Type B pancreatic cell (in vitro differentiated cells): Measurements from ENCODE around the gene CTSH. TPM values are rescaled to one million over a fixed set of nuclear protein-coding genes. Genes with fewer than 3 reads are reported as not detected.
A peak's percentile ranks its signal among the peaks of the same experiment; 100 is the strongest.

ENCODE experiments used
- DNase-seq: peaks from one replicate; pipeline ENCODE4 v3.0.0; 2021; ENCODE audit warnings: mixed read lengths; ENCODE audit not compliant: unreplicated experiment; ENCODE audit errors: extremely low spot score
- H3K27ac Mint-ChIP-seq: 2 replicates; pipeline ENCODE4 v1.8.0; 2021; ENCODE audit warnings: mild to moderate bottlenecking, mixed read lengths
- H3K27me3 Mint-ChIP-seq: 2 replicates; pipeline ENCODE4 v1.8.0; 2021; ENCODE audit warnings: mixed read lengths
- H3K36me3 Mint-ChIP-seq: 2 replicates; pipeline ENCODE4 v1.8.0; 2021; ENCODE audit warnings: mixed read lengths
- H3K4me1 Mint-ChIP-seq: one replicate; pipeline ENCODE4 v1.8.0; 2021; ENCODE audit warnings: mixed read lengths; ENCODE audit not compliant: unreplicated experiment
- H3K4me3 Mint-ChIP-seq: 2 replicates; pipeline ENCODE4 v1.8.0; 2021; ENCODE audit warnings: mild to moderate bottlenecking, mixed read lengths
- H3K9me3 Mint-ChIP-seq: 2 replicates; pipeline ENCODE4 v1.8.0; 2021; ENCODE audit warnings: mixed read lengths
- CTCF ChIP-seq: fragments of 200-600 bp; sonication (generic); conservative IDR thresholded peaks from 2 replicates; pipeline ENCODE4 v1.5.0; 2021; ENCODE audit warnings: antibody characterized with exemption, mild to moderate bottlenecking
- total RNA-seq: library from RNA; stranded (reverse); gene quantifications from 2 replicates; pipeline ENCODE4 v1.2.1, GENCODE V29; 2021; ENCODE audit warnings: low replicate concordance

CTSH gene
- total RNA-seq, 1 donor from 2014 or later = 55.4 TPM

GRCh38 chr15:78960308-78960707 lies 15.5 kb upstream of the CTSH start:
- Mint-ChIP-seq H3K27ac (no peak overlapping the region), H3K27me3 (peaks cover 3% of the 10 kb centered on the region), H3K9me3 (no peaks in the 10 kb centered on the region), H3K4me3 (no peak overlapping the region), H3K4me1 (no peaks in the 10 kb centered on the region), H3K36me3 (no peaks in the 10 kb centered on the region)
- DNase-seq = no peak
- TF ChIP-seq CTCF = no peak

- H3K9me3 Mint-ChIP-seq = no peaks in the 10 kb centered on the region
- no peaks in the 10 kb centered on the region for H3K4me1 Mint-ChIP-seq
- H3K4me3 Mint-ChIP-seq = no peak overlapping the region
- no peak for TF ChIP-seq CTCF
- peaks cover 3% of the 10 kb centered on the region for H3K27me3 Mint-ChIP-seq
- DNase-seq = no peak
- no peak overlapping the region for H3K27ac Mint-ChIP-seq
- no peaks in the 10 kb centered on the region for H3K36me3 Mint-ChIP-seq
Measured at GRCh38 chr15:78959360-78959759, 14.5 kb upstream of the CTSH start.

- H3K27me3 Mint-ChIP-seq = peaks cover 3% of the 10 kb centered on the region
- no peaks in the 10 kb centered on the region for H3K9me3 Mint-ChIP-seq
- no peaks in the 10 kb centered on the region for H3K36me3 Mint-ChIP-seq
- no peaks in the 10 kb centered on the region for H3K4me1 Mint-ChIP-seq
- TF ChIP-seq CTCF = no peak
- no peak overlapping the region for H3K27ac Mint-ChIP-seq
- no peak overlapping the region for H3K4me3 Mint-ChIP-seq
- DNase-seq = no peak
Measured at GRCh38 chr15:78957416-78958093, 12.7 kb upstream of the CTSH start.

GRCh38 chr15:78956937-78957336 lies 12.1 kb upstream of the CTSH start:
- Mint-ChIP-seq H3K36me3 (no peaks in the 10 kb centered on the region), H3K4me1 (no peaks in the 10 kb centered on the region), H3K27me3 (peaks cover 3% of the 10 kb centered on the region), H3K27ac (no peak overlapping the region), H3K9me3 (no peaks in the 10 kb centered on the region), H3K4me3 (no peak overlapping the region)
- no peak for DNase-seq
- no peak for TF ChIP-seq CTCF

- Mint-ChIP-seq H3K4me3 (no peak overlapping the region), H3K27me3 (no peaks in the 10 kb centered on the region), H3K36me3 (no peaks in the 10 kb centered on the region), H3K9me3 (no peaks in the 10 kb centered on the region), H3K4me1 (no peaks in the 10 kb centered on the region), H3K27ac (no peak overlapping the region)
- TF ChIP-seq CTCF = no peak
- no peak for DNase-seq
Measured at GRCh38 chr15:78955355-78955754, 10.5 kb upstream of the CTSH start.

GRCh38 chr15:78951841-78952238 lies 7.0 kb upstream of the CTSH start:
- no peaks in the 10 kb centered on the region for H3K9me3 Mint-ChIP-seq
- H3K27me3 Mint-ChIP-seq = peaks cover 6% of the 10 kb centered on the region
- no peaks in the 10 kb centered on the region for H3K36me3 Mint-ChIP-seq
- no peak overlapping the region for H3K4me3 Mint-ChIP-seq
- H3K4me1 Mint-ChIP-seq = peaks cover 5% of the 10 kb centered on the region
- peak overlapping the region; percentile 80 for H3K27ac Mint-ChIP-seq
- DNase-seq = no peak
- no peak for TF ChIP-seq CTCF
